Trophoblast cell (in vitro differentiated cells and primary cell): ENCODE results near the gene CDC20.

Experiments
- DNase-seq, 2 donors: peaks; one replicate each; pipeline ENCODE4 v3.0.0-alpha.2; 2016
- H2AFZ ChIP-seq: 2 replicates; pipeline ENCODE4 v1.6.1; 2013; ENCODE audit warnings: low read length, moderate library complexity, mild to moderate bottlenecking; ENCODE audit not compliant: insufficient read depth, poor library complexity
- H2AK5ac ChIP-seq: 2 replicates; pipeline ENCODE4 v1.6.1; 2013; ENCODE audit warnings: mild to moderate bottlenecking, low read length
- H2BK120ac ChIP-seq: 2 replicates; pipeline ENCODE4 v1.6.1; 2013; ENCODE audit warnings: low read length, mild to moderate bottlenecking, moderate library complexity; ENCODE audit not compliant: insufficient read depth, poor library complexity
- H2BK12ac ChIP-seq: 2 replicates; pipeline ENCODE4 v1.6.1; 2013; ENCODE audit warnings: mild to moderate bottlenecking, low read length, moderate library complexity
- H2BK5ac ChIP-seq: 2 replicates; pipeline ENCODE4 v1.6.1; 2013; ENCODE audit warnings: low read length, low read depth, moderate library complexity, mild to moderate bottlenecking; ENCODE audit not compliant: poor library complexity
- H3K14ac ChIP-seq: 2 replicates; pipeline ENCODE4 v1.6.1; 2013; ENCODE audit warnings: mild to moderate bottlenecking, low read length
- H3K18ac ChIP-seq: 2 replicates; pipeline ENCODE4 v1.6.1; 2013; ENCODE audit warnings: mild to moderate bottlenecking, low read length
- H3K23ac ChIP-seq: 2 replicates; pipeline ENCODE4 v1.6.1; 2013; ENCODE audit warnings: low read length
- H3K27ac ChIP-seq: 2 replicates; pipeline ENCODE4 v1.5.1; 2013; ENCODE audit warnings: low read depth, mild to moderate bottlenecking, inconsistent platforms, low read length, moderate library complexity
- H3K27me3 ChIP-seq: 2 replicates; pipeline ENCODE4 v1.6.1; 2013; ENCODE audit warnings: inconsistent platforms, mild to moderate bottlenecking, low read length, moderate library complexity; ENCODE audit not compliant: insufficient read depth
- H3K36me3 ChIP-seq, 2 experiments: 1 replicate in 1 of 2; 2 replicates in 1 of 2; pipeline ENCODE4 v1.6.1; 2013; ENCODE audit warnings: low read length in 2 of 2, mild to moderate bottlenecking in 2 of 2, moderate library complexity in 1 of 2; ENCODE audit not compliant: insufficient read depth in 2 of 2, control insufficient read depth in 1 of 2
- H3K4ac ChIP-seq: 2 replicates; pipeline ENCODE4 v1.6.1; 2013; ENCODE audit warnings: low read depth, mild to moderate bottlenecking, low read length, moderate library complexity
- H3K4me1 ChIP-seq, 2 experiments: 1 replicate in 1 of 2; 2 replicates in 1 of 2; pipeline ENCODE4 v1.6.1; 2013; ENCODE audit warnings: low read length in 2 of 2, mild to moderate bottlenecking in 2 of 2, moderate library complexity in 1 of 2; ENCODE audit not compliant: insufficient read depth in 2 of 2, control insufficient read depth in 1 of 2
- H3K4me2 ChIP-seq: 2 replicates; pipeline ENCODE4 v1.6.1; 2013; ENCODE audit warnings: inconsistent platforms, mild to moderate bottlenecking, low read length, moderate library complexity
- H3K4me3 ChIP-seq: 2 replicates; pipeline ENCODE4 v1.5.1; 2013; ENCODE audit warnings: mild to moderate bottlenecking, low read depth, low read length, inconsistent platforms
- H3K79me1 ChIP-seq: one replicate; pipeline ENCODE4 v1.6.1; 2013; ENCODE audit warnings: low read length
- H3K79me2 ChIP-seq: 2 replicates; pipeline ENCODE4 v1.6.1; 2013; ENCODE audit warnings: low read length, mild to moderate bottlenecking; ENCODE audit not compliant: control insufficient read depth, insufficient read depth, poor library complexity
- H3K9ac ChIP-seq: 2 replicates; pipeline ENCODE4 v1.6.1; 2013; ENCODE audit warnings: mild to moderate bottlenecking, low read length
- H3K9me3 ChIP-seq: 2 replicates; pipeline ENCODE4 v1.6.1; 2013; ENCODE audit warnings: low read depth, mild to moderate bottlenecking, control low read depth, inconsistent platforms, low read length; ENCODE audit not compliant: insufficient read depth
- H4K12ac ChIP-seq: 2 replicates; pipeline ENCODE4 v1.6.1; 2013; ENCODE audit warnings: low read depth, mild to moderate bottlenecking, low read length, moderate library complexity
- H4K8ac ChIP-seq: 2 replicates; pipeline ENCODE4 v1.6.1; 2013; ENCODE audit warnings: low read depth, mild to moderate bottlenecking, low read length, moderate library complexity
- H4K91ac ChIP-seq: one replicate; pipeline ENCODE4 v1.6.1; 2013; ENCODE audit warnings: low read depth, mild to moderate bottlenecking, low read length, moderate library complexity
- WGBS: extraction: QIAGEN DNeasy Blood & Tissue Kit; methylation state at CpG from one replicate; pipeline ENCODE4 v1.1.7; 2013; ENCODE audit warnings: missing lambda C conversion rate; ENCODE audit not compliant: insufficient read length, insufficient coverage; ENCODE audit errors: extremely low coverage; 5-methylcytosine and 5-hydroxymethylcytosine counted together

Gene CDC20

DNA sequence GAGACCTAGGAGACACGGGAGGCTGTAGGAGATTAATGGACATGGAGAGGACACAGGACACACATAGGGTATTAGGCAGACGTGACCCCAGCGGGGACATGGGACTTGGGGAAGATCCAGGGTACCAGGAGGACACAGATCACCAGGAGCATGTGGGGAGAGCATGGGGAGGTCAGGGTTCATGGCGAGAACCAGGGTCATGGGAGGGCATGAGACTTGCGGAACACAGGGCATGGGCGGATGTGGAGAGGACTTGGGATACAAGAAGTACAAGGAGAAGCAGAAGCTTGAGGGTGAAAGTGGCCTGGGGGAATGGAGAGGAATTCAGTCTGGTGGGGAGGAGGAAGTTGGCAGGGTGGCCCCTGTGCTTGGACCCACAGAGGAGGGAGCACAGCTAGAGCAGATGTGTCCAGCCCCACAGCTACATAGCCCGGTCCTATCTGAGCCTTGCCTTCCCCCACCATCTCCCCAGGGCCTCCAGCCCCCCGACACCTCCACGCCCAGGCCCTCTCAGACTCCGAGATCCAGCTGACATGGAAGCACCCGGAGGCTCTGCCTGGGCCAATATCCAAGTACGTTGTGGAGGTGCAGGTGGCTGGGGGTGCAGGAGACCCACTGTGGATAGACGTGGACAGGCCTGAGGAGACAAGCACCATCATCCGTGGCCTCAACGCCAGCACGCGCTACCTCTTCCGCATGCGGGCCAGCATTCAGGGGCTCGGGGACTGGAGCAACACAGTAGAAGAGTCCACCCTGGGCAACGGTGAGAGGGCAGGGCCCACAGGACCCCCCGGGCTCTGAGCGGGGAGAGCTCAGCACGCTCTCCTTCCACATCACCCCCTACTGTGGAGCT lies 45.9 kb upstream of the CDC20 start:
- Histone ChIP-seq H3K27ac (no peak overlapping the region), H3K9ac (no peak overlapping the region), H3K4me3 (no peak overlapping the region), H4K91ac (no peak overlapping the region), H3K79me2 (no peaks in the 10 kb centered on the region), H3K4ac (no peak overlapping the region), H2AK5ac (no peak overlapping the region), H3K18ac (no peak overlapping the region), H3K14ac (no peak overlapping the region), H2AFZ (no peak overlapping the region), H3K4me2 (no peak overlapping the region), H2BK5ac (no peak overlapping the region), H3K27me3 (no peaks in the 10 kb centered on the region), H3K23ac (no peak overlapping the region), H2BK120ac (no peak overlapping the region), H4K12ac (no peak overlapping the region), H3K9me3 (peaks cover 2% of the 10 kb centered on the region), H4K8ac (no peak overlapping the region), H3K36me3 (no peaks in the 10 kb centered on the region), H3K79me1 (no peaks in the 10 kb centered on the region), H2BK12ac (no peak overlapping the region), H3K4me1 (no peaks in the 10 kb centered on the region)
- no peak for DNase-seq
- WGBS, result no CpG with 5 or more reads among the region's 24 CpGs

DNA sequence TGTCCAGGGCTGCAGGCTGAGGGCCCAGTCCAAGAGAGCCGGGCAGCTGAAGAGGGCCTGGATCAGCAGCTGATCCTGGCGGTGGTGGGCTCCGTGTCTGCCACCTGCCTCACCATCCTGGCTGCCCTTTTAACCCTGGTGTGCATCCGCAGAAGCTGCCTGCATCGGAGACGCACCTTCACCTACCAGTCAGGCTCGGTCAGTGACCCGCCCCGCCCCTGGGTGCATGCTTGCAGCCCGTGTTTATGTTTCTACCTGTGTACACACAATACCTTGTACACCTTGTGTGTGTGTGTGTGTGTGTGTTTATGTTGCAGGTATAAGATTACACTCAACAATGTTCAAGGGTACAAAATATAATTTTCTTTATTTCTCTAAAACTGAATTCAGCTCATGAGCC lies 45.0 kb upstream of the CDC20 start:
- Histone ChIP-seq H2AK5ac (no peak overlapping the region), H3K27ac (no peak overlapping the region), H2BK5ac (no peak overlapping the region), H3K14ac (no peak overlapping the region), H2AFZ (no peak overlapping the region), H3K4me3 (no peak overlapping the region), H3K4me2 (no peak overlapping the region), H3K18ac (no peak overlapping the region), H3K9me3 (peaks cover 2% of the 10 kb centered on the region), H3K4me1 (no peaks in the 10 kb centered on the region), H3K4ac (no peak overlapping the region), H3K36me3 (no peaks in the 10 kb centered on the region), H2BK12ac (no peak overlapping the region), H4K91ac (no peak overlapping the region), H2BK120ac (no peak overlapping the region), H3K79me1 (no peaks in the 10 kb centered on the region), H3K27me3 (no peaks in the 10 kb centered on the region), H4K12ac (no peak overlapping the region), H3K79me2 (no peaks in the 10 kb centered on the region), H4K8ac (no peak overlapping the region), H3K9ac (no peak overlapping the region), H3K23ac (no peak overlapping the region)
- no CpG with 5 or more reads among the region's 10 CpGs for WGBS
- DNase-seq, result peak; percentile 22 to 68

DNA sequence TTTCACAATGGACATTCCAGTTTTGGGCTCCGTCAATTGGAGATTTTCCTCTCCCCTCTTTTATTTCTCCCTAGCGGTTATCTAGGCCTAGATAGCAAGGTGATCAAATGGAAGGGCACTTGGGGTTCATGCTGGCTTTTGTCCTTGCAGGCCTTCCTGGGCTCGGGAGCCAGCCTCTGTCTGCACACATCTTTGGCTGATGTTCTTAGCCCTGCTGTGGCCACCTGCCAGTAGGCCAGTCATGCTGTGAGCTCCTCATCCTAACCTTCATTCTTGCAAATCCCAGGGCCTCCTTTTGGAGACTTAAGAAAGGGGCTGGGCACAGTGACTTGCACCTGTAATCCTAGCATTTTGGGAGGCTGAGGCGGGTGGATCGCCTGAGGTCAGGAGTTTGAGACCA lies 44.5 kb upstream of the CDC20 start:
- Histone ChIP-seq H3K18ac (no peak overlapping the region), H3K9ac (no peak overlapping the region), H4K12ac (no peak overlapping the region), H3K79me2 (no peaks in the 10 kb centered on the region), H2BK120ac (no peak overlapping the region), H3K9me3 (peaks cover under 1% of the 10 kb centered on the region), H2BK12ac (no peak overlapping the region), H3K4me3 (no peak overlapping the region), H3K27me3 (no peaks in the 10 kb centered on the region), H3K4me2 (no peak overlapping the region), H3K36me3 (no peaks in the 10 kb centered on the region), H4K8ac (no peak overlapping the region), H3K79me1 (no peaks in the 10 kb centered on the region), H2BK5ac (no peak overlapping the region), H2AK5ac (no peak overlapping the region), H2AFZ (no peak overlapping the region), H3K14ac (no peak overlapping the region), H3K4me1 (no peaks in the 10 kb centered on the region), H3K23ac (no peak overlapping the region), H3K27ac (no peak overlapping the region), H3K4ac (no peak overlapping the region), H4K91ac (no peak overlapping the region)
- no CpG with 5 or more reads among the region's 5 CpGs for WGBS
- no peak for DNase-seq

DNA sequence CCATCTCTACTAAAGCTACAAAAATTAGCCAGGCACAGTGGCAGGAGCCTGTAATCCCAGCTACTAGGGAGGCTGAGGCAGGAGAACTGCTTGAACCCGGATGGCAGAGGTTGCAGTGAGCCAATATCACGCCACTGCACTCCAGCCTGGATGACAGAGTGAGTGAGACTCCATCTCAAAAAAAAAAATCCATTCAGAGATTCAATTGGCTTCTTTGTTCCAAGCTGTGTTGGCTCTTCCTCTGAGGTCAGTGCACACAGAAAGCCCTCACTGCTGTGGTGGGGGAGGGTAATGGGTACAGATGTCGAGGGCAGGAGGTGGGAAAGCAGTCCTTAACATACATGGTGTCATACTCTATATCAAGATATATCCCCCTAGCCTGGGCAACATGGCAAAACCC lies 43.3 kb upstream of the CDC20 start:
- H3K27me3 ChIP-seq, result no peaks in the 10 kb centered on the region
- no peak overlapping the region for H3K23ac ChIP-seq
- no peak for DNase-seq
- H3K4me3 ChIP-seq, result no peak overlapping the region
- no peak overlapping the region for H4K8ac ChIP-seq
- no peak overlapping the region for H3K4ac ChIP-seq
- H3K14ac ChIP-seq, result no peak overlapping the region
- H2AFZ ChIP-seq, result no peak overlapping the region
- H3K18ac ChIP-seq, result no peak overlapping the region
- H3K36me3 ChIP-seq, result no peaks in the 10 kb centered on the region
- H2BK12ac ChIP-seq, result no peak overlapping the region
- no peaks in the 10 kb centered on the region for H3K79me2 ChIP-seq
- no peaks in the 10 kb centered on the region for H3K9me3 ChIP-seq
- H3K79me1 ChIP-seq, result no peaks in the 10 kb centered on the region
- H2BK120ac ChIP-seq, result no peak overlapping the region
- no CpG with 5 or more reads among the region's 3 CpGs for WGBS
- H4K91ac ChIP-seq, result no peak overlapping the region
- H4K12ac ChIP-seq, result no peak overlapping the region
- no peak overlapping the region for H3K9ac ChIP-seq
- no peak overlapping the region for H2AK5ac ChIP-seq
- no peaks in the 10 kb centered on the region for H3K4me1 ChIP-seq
- H2BK5ac ChIP-seq, result no peak overlapping the region
- H3K4me2 ChIP-seq, result no peak overlapping the region
- no peak overlapping the region for H3K27ac ChIP-seq
